GM23338 (cell line): ENCODE measurements around the gene RNLS. TPM values are rescaled to one million over a fixed set of nuclear protein-coding genes. Genes with fewer than 3 reads are reported as not detected.

Source experiments
- ATAC-seq: fragments of 200-7000 bp; cut with Tn5 transposase; 3 replicates; pipeline ENCODE4 v1.9.1; 2020
- DNase-seq: peaks from one replicate; pipeline ENCODE4 v3.0.0-alpha.2; 2015; ENCODE audit warnings: low spot score
- H2AFZ ChIP-seq: fragments of 200-600 bp; sonication (generic); 2 replicates; pipeline ENCODE4 v1.8.0; 2016; ENCODE audit warnings: antibody characterized with exemption, mild to moderate bottlenecking, moderate library complexity
- H3F3A ChIP-seq: fragments of 200-600 bp; sonication (generic); replicated peaks from 2 replicates; pipeline ENCODE4 v1.8.0; 2017; ENCODE audit warnings: antibody characterized with exemption, mixed run types, low read depth
- H3K27ac ChIP-seq: fragments of 200-600 bp; sonication (generic); 2 replicates; pipeline ENCODE4 v1.6.1; 2016; ENCODE audit warnings: low read depth
- H3K27me3 ChIP-seq: fragments of 200-600 bp; sonication (generic); 2 replicates; pipeline ENCODE4 v1.8.0; 2016; ENCODE audit warnings: mild to moderate bottlenecking, mixed run types, moderate library complexity; ENCODE audit not compliant: insufficient read depth
- H3K36me3 ChIP-seq: fragments of 200-600 bp; sonication (generic); 2 replicates; pipeline ENCODE4 v1.8.0; 2016; ENCODE audit warnings: mild to moderate bottlenecking; ENCODE audit not compliant: insufficient read depth
- H3K4me1 ChIP-seq: fragments of 200-600 bp; sonication (generic); 2 replicates; pipeline ENCODE4 v1.8.0; 2016; ENCODE audit warnings: mild to moderate bottlenecking, moderate library complexity; ENCODE audit not compliant: insufficient read depth
- H3K4me2 ChIP-seq: fragments of 200-600 bp; sonication (generic); 2 replicates; pipeline ENCODE4 v1.7.1; 2017; ENCODE audit warnings: mixed run types
- H3K4me3 ChIP-seq: fragments of 200-600 bp; sonication (generic); 2 replicates; pipeline ENCODE4 v1.6.1; 2016; ENCODE audit warnings: mixed run types
- H3K79me2 ChIP-seq: fragments of 200-600 bp; sonication (generic); replicated peaks from 2 replicates; pipeline ENCODE4 v1.8.0; 2017; ENCODE audit warnings: mild to moderate bottlenecking; ENCODE audit not compliant: insufficient read depth
- H3K9me2 ChIP-seq: fragments of 200-600 bp; sonication (generic); 2 replicates; pipeline ENCODE4 v1.8.0; 2017; ENCODE audit not compliant: insufficient read depth
- H4K20me1 ChIP-seq: fragments of 200-600 bp; sonication (generic); replicated peaks from 2 replicates; pipeline ENCODE4 v1.8.0; 2017; ENCODE audit warnings: mild to moderate bottlenecking; ENCODE audit not compliant: insufficient read depth
- H3K27ac Mint-ChIP-seq: 2 replicates; pipeline ENCODE4 v1.8.0; 2020; ENCODE audit warnings: inconsistent platforms, mild to moderate bottlenecking, moderate library complexity, mixed read lengths
- H3K27me3 Mint-ChIP-seq: 3 replicates; pipeline ENCODE4 v1.8.0; 2022; ENCODE audit warnings: low read depth, mild to moderate bottlenecking, moderate library complexity, mixed read lengths, inconsistent platforms; ENCODE audit not compliant: insufficient read depth, poor library complexity
- H3K36me3 Mint-ChIP-seq: 3 replicates; pipeline ENCODE4 v1.8.0; 2021; ENCODE audit warnings: low read depth, mild to moderate bottlenecking, inconsistent platforms, moderate library complexity, mixed read lengths
- H3K4me1 Mint-ChIP-seq: 3 replicates; pipeline ENCODE4 v1.8.0; 2020; ENCODE audit warnings: mild to moderate bottlenecking, inconsistent platforms, mixed read lengths
- H3K4me3 Mint-ChIP-seq: 3 replicates; pipeline ENCODE4 v1.8.0; 2021; ENCODE audit warnings: moderate library complexity, mild to moderate bottlenecking, inconsistent platforms, mixed read lengths
- H3K9me3 Mint-ChIP-seq: 3 replicates; pipeline ENCODE4 v1.8.0; 2020; ENCODE audit warnings: moderate library complexity, mild to moderate bottlenecking, inconsistent platforms, mixed read lengths
- CREB1 ChIP-seq: fragments of 250-450 bp; sonication (Bioruptor Pico); IDR thresholded peaks from 2 replicates; pipeline ENCODE4 v1.5.0; 2020; ENCODE audit warnings: low read depth, mild to moderate bottlenecking, moderate library complexity
- EZH2 ChIP-seq: fragments of 200-600 bp; sonication (generic); IDR thresholded peaks from one replicate; pipeline ENCODE4 v1.8.0; 2017; ENCODE audit warnings: antibody characterized with exemption, mild to moderate bottlenecking, low read depth; ENCODE audit not compliant: unreplicated experiment
- EZH2phosphoT487 ChIP-seq: fragments of 200-600 bp; sonication (generic); IDR thresholded peaks from one replicate; pipeline ENCODE4 v1.8.1; 2018; ENCODE audit warnings: antibody characterized with exemption; ENCODE audit not compliant: unreplicated experiment
- JUNB ChIP-seq: IDR thresholded peaks from one replicate; pipeline ENCODE4 v1.6.1; 2016; ENCODE audit warnings: antibody characterized with exemption; ENCODE audit not compliant: unreplicated experiment
- NANOG ChIP-seq: IDR thresholded peaks from 2 replicates; pipeline ENCODE4 v1.6.1; 2016; ENCODE audit warnings: antibody characterized with exemption, borderline replicate concordance
- polyA plus RNA-seq: library from polyadenylated mRNA; unstranded; fragments of >200 nt; fragmentation: Nextera tagmentation; extraction: Ambion mirVana; gene quantifications from 2 replicates; pipeline ENCODE4 v1.2.1, GENCODE V29; 2016
- total RNA-seq: library from RNA; depleted of rRNA; stranded (reverse); fragments of >200 nt; shearing (Covaris generic); gene quantifications from 2 replicates; pipeline ENCODE4 v1.2.3, GENCODE V29; 2014
- TF ChIP-seq, protein P1 (sequence below): IDR thresholded peaks from 2 replicates; pipeline ENCODE4 v1.6.1; 2016; ENCODE audit warnings: antibody characterized with exemption
- TF ChIP-seq, protein P2 (sequence below): fragments of 250-450 bp; sonication (Bioruptor Pico); IDR thresholded peaks from 2 replicates; pipeline ENCODE4 v1.5.0; 2020; ENCODE audit warnings: mild to moderate bottlenecking, moderate library complexity

Gene RNLS
- total and polyA plus RNA-seq, 2 experiments from 2014 or later: 8.8 to 15.2 TPM

DNA sequence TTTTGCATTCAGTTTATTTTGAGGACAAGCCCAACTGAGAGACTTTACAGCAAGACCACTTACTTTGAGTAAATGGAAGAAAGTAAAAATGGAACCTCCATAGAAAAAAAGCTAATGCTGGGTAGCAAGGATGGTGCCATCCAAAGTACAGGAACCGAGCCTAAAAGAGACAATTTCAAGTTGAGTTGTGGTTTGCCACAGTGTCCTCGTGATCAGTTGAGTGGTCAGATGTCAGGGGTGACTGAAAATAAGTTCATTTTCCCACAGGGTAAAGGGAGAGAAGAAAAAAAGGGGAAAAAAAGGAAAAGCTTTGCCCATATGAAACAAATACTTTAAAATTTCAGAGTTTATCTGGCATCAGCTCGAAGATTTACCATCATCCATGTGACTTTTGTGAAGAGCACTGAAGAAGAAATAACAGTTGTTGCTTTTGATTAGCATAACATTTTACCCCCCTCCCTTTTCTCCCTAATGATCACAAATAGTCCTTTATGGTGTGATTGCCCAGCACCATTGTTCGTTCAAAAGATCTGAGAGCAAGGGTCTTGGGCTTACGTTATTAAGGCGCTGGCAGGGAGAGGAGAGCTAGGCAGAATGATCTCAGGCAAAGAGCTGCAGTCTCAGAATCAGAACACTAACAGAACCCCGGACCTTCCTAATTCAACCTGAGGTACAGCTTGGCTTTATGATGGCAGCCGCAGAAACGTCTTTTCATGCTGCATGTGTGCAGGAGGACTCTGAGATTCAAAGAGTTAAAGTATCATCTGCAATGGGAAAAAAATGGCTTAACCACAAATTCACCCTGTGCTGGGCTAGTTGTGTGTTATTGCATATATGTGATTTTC lies 338.1 kb downstream of the RNLS start:
- Mint-ChIP-seq H3K27ac (no peak overlapping the region), H3K9me3 (no peaks in the 10 kb centered on the region), H3K27me3 (no peaks in the 10 kb centered on the region), H3K4me1 (peaks cover 2% of the 10 kb centered on the region; the same call in 1 of the 3 replicates), H3K36me3 (no peaks in the 10 kb centered on the region), H3K4me3 (no peak overlapping the region)
- H3F3A ChIP-seq: no peaks in the 10 kb centered on the region
- no peak for TF ChIP-seq JUNB
- no peak for TF ChIP-seq EZH2
- TF ChIP-seq NANOG: no peak
- TF ChIP-seq, protein P1, sequence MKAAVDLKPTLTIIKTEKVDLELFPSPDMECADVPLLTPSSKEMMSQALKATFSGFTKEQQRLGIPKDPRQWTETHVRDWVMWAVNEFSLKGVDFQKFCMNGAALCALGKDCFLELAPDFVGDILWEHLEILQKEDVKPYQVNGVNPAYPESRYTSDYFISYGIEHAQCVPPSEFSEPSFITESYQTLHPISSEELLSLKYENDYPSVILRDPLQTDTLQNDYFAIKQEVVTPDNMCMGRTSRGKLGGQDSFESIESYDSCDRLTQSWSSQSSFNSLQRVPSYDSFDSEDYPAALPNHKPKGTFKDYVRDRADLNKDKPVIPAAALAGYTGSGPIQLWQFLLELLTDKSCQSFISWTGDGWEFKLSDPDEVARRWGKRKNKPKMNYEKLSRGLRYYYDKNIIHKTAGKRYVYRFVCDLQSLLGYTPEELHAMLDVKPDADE: no peak
- no peak for TF ChIP-seq CREB1 (CRISPR knock-in tag)
- TF ChIP-seq, protein P2, sequence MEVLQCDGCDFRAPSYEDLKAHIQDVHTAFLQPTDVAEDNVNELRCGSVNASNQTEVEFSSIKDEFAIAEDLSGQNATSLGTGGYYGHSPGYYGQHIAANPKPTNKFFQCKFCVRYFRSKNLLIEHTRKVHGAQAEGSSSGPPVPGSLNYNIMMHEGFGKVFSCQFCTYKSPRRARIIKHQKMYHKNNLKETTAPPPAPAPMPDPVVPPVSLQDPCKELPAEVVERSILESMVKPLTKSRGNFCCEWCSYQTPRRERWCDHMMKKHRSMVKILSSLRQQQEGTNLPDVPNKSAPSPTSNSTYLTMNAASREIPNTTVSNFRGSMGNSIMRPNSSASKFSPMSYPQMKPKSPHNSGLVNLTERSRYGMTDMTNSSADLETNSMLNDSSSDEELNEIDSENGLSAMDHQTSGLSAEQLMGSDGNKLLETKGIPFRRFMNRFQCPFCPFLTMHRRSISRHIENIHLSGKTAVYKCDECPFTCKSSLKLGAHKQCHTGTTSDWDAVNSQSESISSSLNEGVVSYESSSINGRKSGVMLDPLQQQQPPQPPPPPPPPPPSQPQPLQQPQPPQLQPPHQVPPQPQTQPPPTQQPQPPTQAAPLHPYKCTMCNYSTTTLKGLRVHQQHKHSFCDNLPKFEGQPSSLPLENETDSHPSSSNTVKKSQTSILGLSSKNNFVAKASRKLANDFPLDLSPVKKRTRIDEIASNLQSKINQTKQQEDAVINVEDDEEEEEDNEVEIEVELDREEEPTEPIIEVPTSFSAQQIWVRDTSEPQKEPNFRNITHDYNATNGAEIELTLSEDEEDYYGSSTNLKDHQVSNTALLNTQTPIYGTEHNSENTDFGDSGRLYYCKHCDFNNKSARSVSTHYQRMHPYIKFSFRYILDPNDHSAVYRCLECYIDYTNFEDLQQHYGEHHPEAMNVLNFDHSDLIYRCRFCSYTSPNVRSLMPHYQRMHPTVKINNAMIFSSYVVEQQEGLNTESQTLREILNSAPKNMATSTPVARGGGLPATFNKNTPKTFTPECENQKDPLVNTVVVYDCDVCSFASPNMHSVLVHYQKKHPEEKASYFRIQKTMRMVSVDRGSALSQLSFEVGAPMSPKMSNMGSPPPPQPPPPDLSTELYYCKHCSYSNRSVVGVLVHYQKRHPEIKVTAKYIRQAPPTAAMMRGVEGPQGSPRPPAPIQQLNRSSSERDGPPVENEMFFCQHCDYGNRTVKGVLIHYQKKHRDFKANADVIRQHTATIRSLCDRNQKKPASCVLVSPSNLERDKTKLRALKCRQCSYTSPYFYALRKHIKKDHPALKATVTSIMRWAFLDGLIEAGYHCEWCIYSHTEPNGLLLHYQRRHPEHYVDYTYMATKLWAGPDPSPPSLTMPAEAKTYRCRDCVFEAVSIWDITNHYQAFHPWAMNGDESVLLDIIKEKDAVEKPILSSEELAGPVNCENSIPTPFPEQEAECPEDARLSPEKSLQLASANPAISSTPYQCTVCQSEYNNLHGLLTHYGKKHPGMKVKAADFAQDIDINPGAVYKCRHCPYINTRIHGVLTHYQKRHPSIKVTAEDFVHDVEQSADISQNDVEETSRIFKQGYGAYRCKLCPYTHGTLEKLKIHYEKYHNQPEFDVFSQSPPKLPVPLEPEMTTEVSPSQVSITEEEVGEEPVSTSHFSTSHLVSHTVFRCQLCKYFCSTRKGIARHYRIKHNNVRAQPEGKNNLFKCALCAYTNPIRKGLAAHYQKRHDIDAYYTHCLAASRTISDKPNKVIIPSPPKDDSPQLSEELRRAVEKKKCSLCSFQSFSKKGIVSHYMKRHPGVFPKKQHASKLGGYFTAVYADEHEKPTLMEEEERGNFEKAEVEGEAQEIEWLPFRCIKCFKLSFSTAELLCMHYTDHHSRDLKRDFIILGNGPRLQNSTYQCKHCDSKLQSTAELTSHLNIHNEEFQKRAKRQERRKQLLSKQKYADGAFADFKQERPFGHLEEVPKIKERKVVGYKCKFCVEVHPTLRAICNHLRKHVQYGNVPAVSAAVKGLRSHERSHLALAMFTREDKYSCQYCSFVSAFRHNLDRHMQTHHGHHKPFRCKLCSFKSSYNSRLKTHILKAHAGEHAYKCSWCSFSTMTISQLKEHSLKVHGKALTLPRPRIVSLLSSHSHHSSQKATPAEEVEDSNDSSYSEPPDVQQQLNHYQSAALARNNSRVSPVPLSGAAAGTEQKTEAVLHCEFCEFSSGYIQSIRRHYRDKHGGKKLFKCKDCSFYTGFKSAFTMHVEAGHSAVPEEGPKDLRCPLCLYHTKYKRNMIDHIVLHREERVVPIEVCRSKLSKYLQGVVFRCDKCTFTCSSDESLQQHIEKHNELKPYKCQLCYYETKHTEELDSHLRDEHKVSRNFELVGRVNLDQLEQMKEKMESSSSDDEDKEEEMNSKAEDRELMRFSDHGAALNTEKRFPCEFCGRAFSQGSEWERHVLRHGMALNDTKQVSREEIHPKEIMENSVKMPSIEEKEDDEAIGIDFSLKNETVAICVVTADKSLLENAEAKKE: no peak
- no peak for TF ChIP-seq EZH2phosphoT487
- no peaks in the 10 kb centered on the region for H3K36me3 ChIP-seq
- ATAC-seq (no peak), DNase-seq (no peak)
- no peaks in the 10 kb centered on the region for H4K20me1 ChIP-seq
- H3K27me3 ChIP-seq: no peaks in the 10 kb centered on the region
- H3K27ac ChIP-seq: no peak overlapping the region
- H3K79me2 ChIP-seq: no peaks in the 10 kb centered on the region
- no peak overlapping the region for H3K4me3 ChIP-seq
- H3K4me2 ChIP-seq: no peak overlapping the region
- no peaks in the 10 kb centered on the region for H3K4me1 ChIP-seq
- no peaks in the 10 kb centered on the region for H3K9me2 ChIP-seq
- H2AFZ ChIP-seq: 0 out of 2 replicates have a peak overlapping the region, but pooled peaks have one; percentile 2
